Coronary artery (tissue), 2 donors: Measurements from ENCODE around the gene ARHGEF19.
"Not testable (repeated sequence)": the region's sequence is repeated elsewhere in the genome, so short reads cannot be mapped to it uniquely, and the experiment has no call there.

Experiments
- DNase-seq: peaks from one replicate; pipeline ENCODE4 v3.0.0-alpha.2; 2017; ENCODE audit warnings: low spot score
- H3K27ac ChIP-seq, 2 donors: fragments of 200-600 bp; sonication (generic); one replicate each; pipeline ENCODE4 v1.5.1; 2016 to 2019
- H3K4me3 ChIP-seq: fragments of 200-600 bp; sonication (generic); 2 replicates; pipeline ENCODE4 v1.5.1; 2016; ENCODE audit warnings: mild to moderate bottlenecking, moderate library complexity
- TF ChIP-seq, protein P1 (sequence below): fragments of 200-600 bp; sonication (generic); IDR thresholded peaks from one replicate; pipeline ENCODE4 v1.5.1; 2019; ENCODE audit warnings: antibody characterized with exemption

ARHGEF19 gene

GRCh38 chr1:16173447-16174260, 38.8 kb downstream of the ARHGEF19 start:
- TF ChIP-seq, protein P1, sequence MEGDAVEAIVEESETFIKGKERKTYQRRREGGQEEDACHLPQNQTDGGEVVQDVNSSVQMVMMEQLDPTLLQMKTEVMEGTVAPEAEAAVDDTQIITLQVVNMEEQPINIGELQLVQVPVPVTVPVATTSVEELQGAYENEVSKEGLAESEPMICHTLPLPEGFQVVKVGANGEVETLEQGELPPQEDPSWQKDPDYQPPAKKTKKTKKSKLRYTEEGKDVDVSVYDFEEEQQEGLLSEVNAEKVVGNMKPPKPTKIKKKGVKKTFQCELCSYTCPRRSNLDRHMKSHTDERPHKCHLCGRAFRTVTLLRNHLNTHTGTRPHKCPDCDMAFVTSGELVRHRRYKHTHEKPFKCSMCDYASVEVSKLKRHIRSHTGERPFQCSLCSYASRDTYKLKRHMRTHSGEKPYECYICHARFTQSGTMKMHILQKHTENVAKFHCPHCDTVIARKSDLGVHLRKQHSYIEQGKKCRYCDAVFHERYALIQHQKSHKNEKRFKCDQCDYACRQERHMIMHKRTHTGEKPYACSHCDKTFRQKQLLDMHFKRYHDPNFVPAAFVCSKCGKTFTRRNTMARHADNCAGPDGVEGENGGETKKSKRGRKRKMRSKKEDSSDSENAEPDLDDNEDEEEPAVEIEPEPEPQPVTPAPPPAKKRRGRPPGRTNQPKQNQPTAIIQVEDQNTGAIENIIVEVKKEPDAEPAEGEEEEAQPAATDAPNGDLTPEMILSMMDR = no peak
- DNase-seq = no peak
- Histone ChIP-seq H3K4me3 (peak overlapping the region; percentile 12), H3K27ac (peak overlapping the region; percentile 44 to 93)

GRCh38 chr1:16172964-16173446, 39.4 kb downstream of the ARHGEF19 start:
- TF ChIP-seq, protein P1 = no peak
- Histone ChIP-seq H3K4me3 (no peak overlapping the region), H3K27ac (peak overlapping the region in 1 of 2 donors; percentile 93)
- DNase-seq = no peak

- no peak for DNase-seq
- Histone ChIP-seq H3K4me3 (no peak overlapping the region), H3K27ac (no peak overlapping the region)
- TF ChIP-seq, protein P1 = no peak
Measured at GRCh38 chr1:16172218-16172830, 40.1 kb downstream of the ARHGEF19 start.

GRCh38 chr1:16171314-16172151, 40.9 kb downstream of the ARHGEF19 start:
- H3K27ac ChIP-seq = no peak overlapping the region
- DNase-seq = no peak
- H3K4me3 ChIP-seq = no peak overlapping the region
- TF ChIP-seq, protein P1 = no peak

DNA sequence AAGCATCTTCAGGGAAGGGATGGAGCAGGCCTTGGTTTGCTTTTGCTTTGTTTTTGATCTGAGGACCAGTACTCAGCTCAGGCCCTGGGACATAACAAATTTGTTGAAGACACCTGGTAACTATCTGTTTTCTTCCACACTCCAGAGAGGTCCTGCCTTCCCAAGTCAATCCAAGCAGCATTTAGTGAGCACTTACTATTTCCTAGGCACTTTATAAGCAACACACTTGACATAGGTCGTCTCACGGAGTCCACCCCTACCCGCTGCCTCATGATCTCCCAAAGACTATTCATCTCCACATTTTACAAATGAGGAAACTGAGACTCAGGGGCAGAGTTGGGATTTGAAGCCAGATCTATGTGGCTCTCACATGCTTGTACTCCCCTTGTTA, 42.2 kb downstream of the ARHGEF19 start:
- Histone ChIP-seq H3K27ac (no peak overlapping the region), H3K4me3 (no peak overlapping the region)
- TF ChIP-seq, protein P1 = no peak
- no peak for DNase-seq

DNA sequence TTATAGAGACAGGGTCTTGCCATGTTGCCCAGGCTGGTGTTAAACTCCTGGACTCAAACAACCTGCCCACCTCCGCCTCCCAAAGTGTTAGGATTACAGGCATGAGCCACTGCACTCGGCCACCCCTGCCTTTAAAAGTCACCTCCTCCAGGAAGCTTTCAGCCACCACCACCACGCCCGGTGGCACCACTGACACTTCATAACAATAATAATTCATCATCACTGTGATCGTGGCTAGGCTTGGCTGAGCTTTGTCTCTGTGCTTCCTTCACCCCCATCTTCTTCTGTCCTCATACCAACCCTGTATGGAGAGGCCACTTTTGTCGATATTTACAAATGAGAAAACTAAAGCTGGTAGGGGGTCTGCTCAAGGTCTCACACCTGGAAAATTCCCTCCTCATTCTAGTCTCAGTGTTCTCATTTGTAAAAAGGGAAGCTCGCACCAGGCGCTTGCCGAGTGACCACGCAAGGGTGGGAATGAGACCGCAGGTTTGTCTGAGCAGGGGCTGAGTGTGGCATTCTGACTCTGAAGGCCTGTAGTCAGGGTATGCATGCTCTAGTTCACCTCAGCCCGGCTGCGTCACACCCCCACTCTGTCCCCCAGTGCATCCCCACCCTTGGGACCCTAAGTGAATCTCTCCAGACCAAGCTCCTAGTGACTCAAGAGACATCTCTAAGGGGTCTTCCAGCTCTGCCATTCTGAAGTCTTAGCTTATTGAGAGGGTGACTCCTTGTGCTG, 43.7 kb downstream of the ARHGEF19 start:
- H3K27ac ChIP-seq = no peak overlapping the region
- H3K4me3 ChIP-seq = no peak overlapping the region
- TF ChIP-seq, protein P1 = no peak
- no peak for DNase-seq

DNA sequence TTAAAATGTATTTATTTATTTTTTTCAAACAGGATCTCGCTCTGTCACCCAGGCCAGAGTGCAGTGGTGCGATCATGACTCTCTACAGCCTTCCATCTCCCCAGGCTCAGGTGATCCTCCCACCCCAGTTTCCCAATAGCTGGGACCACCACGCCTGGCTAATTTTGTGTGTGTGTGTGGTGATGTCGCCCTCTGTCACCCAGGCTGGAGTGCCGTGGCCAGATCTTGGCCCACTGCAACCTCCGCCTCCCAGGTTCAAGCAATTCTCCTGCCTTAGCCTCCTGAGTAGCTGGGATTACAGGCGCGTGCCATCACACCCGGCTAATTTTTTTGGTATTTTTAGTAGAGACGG, 44.3 kb downstream of the ARHGEF19 start:
- not testable (repeated sequence) for DNase-seq, H3K27ac ChIP-seq
- H3K4me3 ChIP-seq = peak overlapping the region; percentile 74
